ENCODE measurements around the gene C1orf50. TPM values are rescaled to one million over a fixed set of nuclear protein-coding genes. Genes with fewer than 3 reads are reported as not detected.

The C1orf50 gene
- total RNA-seq, 1 experiment from 2014 or later, result 8.3 TPM

DNA sequence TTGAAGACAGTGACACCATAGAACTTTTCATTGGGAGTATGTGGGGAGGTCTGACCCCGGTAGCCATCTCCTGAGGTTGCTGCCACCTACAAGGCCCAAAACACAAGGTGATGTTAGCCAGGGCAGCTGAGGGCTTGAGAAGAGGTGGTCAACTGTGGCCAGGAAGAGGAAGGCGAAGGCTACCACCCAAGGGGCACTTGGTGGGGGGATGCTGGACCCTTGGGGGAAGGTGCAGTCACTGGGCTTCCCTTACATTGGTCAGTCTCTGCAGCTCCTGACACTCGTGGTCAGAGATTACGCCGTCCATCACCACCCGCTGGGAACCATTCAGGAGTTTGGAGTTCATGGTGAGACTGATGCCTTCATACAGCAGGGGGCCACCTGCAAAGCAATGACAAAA is 14.8 kb upstream of the C1orf50 start:
- TF ChIP-seq EZH2 (IDR thresholded peaks at IDR 0.05; ENCODE audit: low read depth), result no peak
- TF ChIP-seq, protein P1, sequence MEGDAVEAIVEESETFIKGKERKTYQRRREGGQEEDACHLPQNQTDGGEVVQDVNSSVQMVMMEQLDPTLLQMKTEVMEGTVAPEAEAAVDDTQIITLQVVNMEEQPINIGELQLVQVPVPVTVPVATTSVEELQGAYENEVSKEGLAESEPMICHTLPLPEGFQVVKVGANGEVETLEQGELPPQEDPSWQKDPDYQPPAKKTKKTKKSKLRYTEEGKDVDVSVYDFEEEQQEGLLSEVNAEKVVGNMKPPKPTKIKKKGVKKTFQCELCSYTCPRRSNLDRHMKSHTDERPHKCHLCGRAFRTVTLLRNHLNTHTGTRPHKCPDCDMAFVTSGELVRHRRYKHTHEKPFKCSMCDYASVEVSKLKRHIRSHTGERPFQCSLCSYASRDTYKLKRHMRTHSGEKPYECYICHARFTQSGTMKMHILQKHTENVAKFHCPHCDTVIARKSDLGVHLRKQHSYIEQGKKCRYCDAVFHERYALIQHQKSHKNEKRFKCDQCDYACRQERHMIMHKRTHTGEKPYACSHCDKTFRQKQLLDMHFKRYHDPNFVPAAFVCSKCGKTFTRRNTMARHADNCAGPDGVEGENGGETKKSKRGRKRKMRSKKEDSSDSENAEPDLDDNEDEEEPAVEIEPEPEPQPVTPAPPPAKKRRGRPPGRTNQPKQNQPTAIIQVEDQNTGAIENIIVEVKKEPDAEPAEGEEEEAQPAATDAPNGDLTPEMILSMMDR (conservative IDR thresholded peaks at IDR 0.05), result no peak
- Histone ChIP-seq H4K20me1 (ENCODE audit: insufficient read depth) (no peaks in the 10 kb centered on the region), H3K9me2 (ENCODE audit: insufficient read depth) (no peaks in the 10 kb centered on the region), H3K27ac (no peak overlapping the region), H3K4me3 (no peak overlapping the region), H3K4me2 (no peak overlapping the region), H3K9me3 (ENCODE audit: insufficient read depth, low read depth) (no peaks in the 10 kb centered on the region), H3K79me2 (ENCODE audit: low read depth) (no peaks in the 10 kb centered on the region), H3K27me3 (ENCODE audit: insufficient read depth, low read depth) (no peaks in the 10 kb centered on the region), H2AFZ (no peak overlapping the region), H3K36me3 (ENCODE audit: low read depth) (0 out of 2 replicates have a peak, but pooled peaks cover 4% of the 10 kb centered on the region), H3K4me1 (replicated peaks; ENCODE audit: insufficient read depth) (no peaks in the 10 kb centered on the region), H3F3A (ENCODE audit: insufficient read depth, low read depth) (no peaks in the 10 kb centered on the region)
- POLR2A ChIA-PET (ENCODE audit: unreplicated experiment), result no interaction called here
- no peak for DNase-seq
- intact Hi-C loops (cut with micrococcal nuclease; ENCODE audit: unreplicated experiment), result no loop called here
- no TSS peak for BruUV-seq (replicated peaks)
- CTCF ChIA-PET, result no interaction called here

DNA sequence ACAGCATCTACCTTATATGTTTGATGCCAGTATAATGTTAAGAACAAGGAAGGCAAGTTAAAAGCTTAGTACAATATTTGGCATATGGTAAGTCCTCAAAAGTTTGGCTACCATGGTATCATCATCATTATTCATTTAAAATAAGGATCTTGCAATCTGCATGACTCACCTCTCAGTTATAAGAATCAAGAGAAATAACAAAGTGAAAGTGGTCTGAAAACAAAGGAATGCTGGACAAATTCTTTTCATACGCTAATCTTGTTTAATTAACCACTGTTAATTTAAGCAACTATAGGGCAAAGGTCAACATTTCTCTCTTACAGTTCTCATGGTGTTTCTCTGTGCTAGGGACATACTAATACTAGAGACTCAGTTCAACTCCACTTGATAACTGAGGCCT is 14.0 kb upstream of the C1orf50 start:
- Histone ChIP-seq H2AFZ (no peak overlapping the region), H3K79me2 (ENCODE audit: low read depth) (no peaks in the 10 kb centered on the region), H3F3A (ENCODE audit: insufficient read depth, low read depth) (no peaks in the 10 kb centered on the region), H3K36me3 (ENCODE audit: low read depth) (0 out of 2 replicates have a peak, but pooled peaks cover 4% of the 10 kb centered on the region), H3K4me3 (no peak overlapping the region), H3K9me3 (ENCODE audit: insufficient read depth, low read depth) (no peaks in the 10 kb centered on the region), H3K9me2 (ENCODE audit: insufficient read depth) (no peaks in the 10 kb centered on the region), H4K20me1 (ENCODE audit: insufficient read depth) (no peaks in the 10 kb centered on the region), H3K27me3 (ENCODE audit: insufficient read depth, low read depth) (no peaks in the 10 kb centered on the region), H3K4me2 (no peak overlapping the region), H3K27ac (no peak overlapping the region), H3K4me1 (replicated peaks; ENCODE audit: insufficient read depth) (no peaks in the 10 kb centered on the region)
- intact Hi-C loops (cut with micrococcal nuclease; ENCODE audit: unreplicated experiment), result no loop called here
- no peak for DNase-seq
- BruUV-seq (replicated peaks), result no TSS peak
- no peak for TF ChIP-seq EZH2 (IDR thresholded peaks at IDR 0.05; ENCODE audit: low read depth)
- TF ChIP-seq, protein P1 (conservative IDR thresholded peaks at IDR 0.05), result no peak
- ChIA-PET POLR2A (ENCODE audit: unreplicated experiment) (interaction anchor here (0.6 kb wide), 1 partner anchor 184 kb away, joined by 7 read pairs; no protein-coding TSS in a partner anchor), CTCF (no interaction called here)

DNA sequence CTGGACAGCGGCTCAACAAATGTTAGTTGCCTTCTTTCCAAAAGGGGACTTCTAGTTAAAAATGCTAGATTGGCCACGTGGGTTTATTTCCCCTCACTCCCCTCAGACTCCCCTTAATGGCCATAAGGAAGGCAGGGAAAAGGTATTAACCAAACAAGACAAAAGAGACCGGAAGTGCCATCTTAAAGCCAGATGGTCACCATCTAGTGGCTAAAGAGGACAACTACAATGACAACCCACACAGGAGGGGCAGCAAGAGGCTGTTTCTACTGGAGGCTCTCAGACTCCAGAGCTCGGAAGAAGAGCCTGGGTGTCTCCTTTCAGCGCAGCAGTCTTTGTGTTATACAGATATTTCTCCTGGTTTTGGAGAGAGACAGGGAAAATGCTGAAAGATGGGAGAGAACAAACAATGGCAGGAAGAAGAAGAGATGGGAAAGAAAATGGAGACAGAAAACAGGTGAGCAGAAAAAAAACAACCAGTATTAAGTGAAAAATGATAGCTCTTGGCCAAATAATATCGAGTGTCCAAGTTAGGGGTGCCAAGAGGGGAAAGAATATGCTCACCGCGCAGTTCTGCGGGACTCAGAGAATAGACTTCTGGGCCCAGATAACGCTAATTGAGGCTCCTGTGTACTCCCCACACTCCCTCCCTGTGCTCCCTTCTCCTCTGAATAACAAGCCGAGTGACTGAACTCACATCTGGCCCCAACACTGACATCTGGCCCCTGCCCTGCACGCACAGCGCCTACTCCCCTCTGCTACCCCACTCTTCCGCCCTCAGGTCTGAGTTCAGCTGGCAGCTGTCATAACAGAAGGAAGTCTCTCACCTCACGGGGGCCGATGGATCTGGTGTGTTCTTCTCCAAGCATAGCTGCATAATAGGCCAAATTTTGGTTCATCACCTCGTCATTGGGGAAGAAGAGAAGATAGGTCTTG is 9.8 kb upstream of the C1orf50 start:
- Histone ChIP-seq H2AFZ (no peak overlapping the region), H4K20me1 (ENCODE audit: insufficient read depth) (no peaks in the 10 kb centered on the region), H3K9me3 (ENCODE audit: insufficient read depth, low read depth) (no peaks in the 10 kb centered on the region), H3K79me2 (ENCODE audit: low read depth) (no peaks in the 10 kb centered on the region), H3K27ac (no peak overlapping the region), H3K9me2 (ENCODE audit: insufficient read depth) (no peaks in the 10 kb centered on the region), H3F3A (ENCODE audit: insufficient read depth, low read depth) (no peaks in the 10 kb centered on the region; the same call in 1 of the 2 replicates), H3K36me3 (ENCODE audit: low read depth) (0 out of 2 replicates have a peak, but pooled peaks cover 4% of the 10 kb centered on the region), H3K4me3 (no peak overlapping the region), H3K4me2 (no peak overlapping the region), H3K4me1 (replicated peaks; ENCODE audit: insufficient read depth) (no peaks in the 10 kb centered on the region), H3K27me3 (ENCODE audit: insufficient read depth, low read depth) (no peaks in the 10 kb centered on the region)
- intact Hi-C loops (cut with micrococcal nuclease; ENCODE audit: unreplicated experiment), result loop anchor here (5.0 kb wide), 1 partner anchor 180 kb away; no protein-coding TSS in a partner anchor
- CTCF ChIA-PET, result interaction anchor here (0.6 kb wide), 1 partner anchor 564 kb away, joined by 3 read pairs; no protein-coding TSS in a partner anchor
- no peak for TF ChIP-seq EZH2 (IDR thresholded peaks at IDR 0.05; ENCODE audit: low read depth)
- TF ChIP-seq, protein P1 (conservative IDR thresholded peaks at IDR 0.05), result peak; percentile 83
- POLR2A ChIA-PET (ENCODE audit: unreplicated experiment), result no interaction called here
- BruUV-seq (replicated peaks), result no TSS peak
- DNase-seq, result peak in 1 of 2 experiments; percentile 34

Data from PC-9 (cell line).